ENCODE data around the gene ENOX1.

GRCh38 chr13:43257765-43258164 lies 529.0 kb downstream of the ENOX1 start:
- TF ChIP-seq SUZ12 (IDR thresholded peaks at IDR 0.05) = no peak
- TF ChIP-seq FOXA1 (IDR thresholded peaks at IDR 0.05) = no peak
- TF ChIP-seq SP1 (IDR thresholded peaks at IDR 0.05) = no peak
